Neural progenitor cell (in vitro differentiated cells): ENCODE results near the gene TEAD1. TPM values are rescaled to one million over a fixed set of nuclear protein-coding genes. Genes with fewer than 3 reads are reported as not detected.

Experiments
- DNase-seq: peaks from one replicate; pipeline ENCODE4 v3.0.0-alpha.2; 2016; ENCODE audit warnings: low spot score
- H2AFZ ChIP-seq: fragments of 200-600 bp; sonication (generic); replicated peaks from 2 replicates; pipeline ENCODE4 v1.6.1; 2016; ENCODE audit warnings: antibody characterized with exemption
- H3F3A ChIP-seq: fragments of 200-600 bp; sonication (generic); 2 replicates; pipeline ENCODE4 v1.6.1; 2016; ENCODE audit warnings: antibody characterized with exemption, low read depth
- H3K27ac ChIP-seq: fragments of 200-600 bp; sonication (generic); 2 replicates; pipeline ENCODE4 v1.5.1; 2016; ENCODE audit warnings: mild to moderate bottlenecking
- H3K27me3 ChIP-seq: fragments of 200-600 bp; sonication (generic); 2 replicates; pipeline ENCODE4 v1.6.1; 2016; ENCODE audit warnings: mild to moderate bottlenecking, moderate library complexity
- H3K36me3 ChIP-seq: fragments of 200-600 bp; sonication (generic); 2 replicates; pipeline ENCODE4 v1.5.1; 2016
- H3K4me1 ChIP-seq: fragments of 200-600 bp; sonication (generic); 2 replicates; pipeline ENCODE4 v1.6.1; 2016; ENCODE audit warnings: mixed run types
- H3K4me2 ChIP-seq: fragments of 200-600 bp; sonication (generic); 2 replicates; pipeline ENCODE4 v1.6.1; 2016
- H3K4me3 ChIP-seq: fragments of 200-600 bp; sonication (generic); 2 replicates; pipeline ENCODE4 v1.5.1; 2016
- H3K79me2 ChIP-seq: fragments of 200-600 bp; sonication (generic); 2 replicates; pipeline ENCODE4 v1.6.1; 2016; ENCODE audit warnings: low read depth
- H3K9ac ChIP-seq: fragments of 200-600 bp; sonication (generic); 2 replicates; pipeline ENCODE4 v1.6.1; 2016
- H3K9me3 ChIP-seq: fragments of 200-600 bp; sonication (generic); 2 replicates; pipeline ENCODE4 v1.5.1; 2016; ENCODE audit warnings: low read depth
- H4K20me1 ChIP-seq: fragments of 200-600 bp; sonication (generic); 2 replicates; pipeline ENCODE4 v1.6.1; 2016; ENCODE audit warnings: low read depth
- H3K27ac Mint-ChIP-seq: 3 replicates; pipeline ENCODE4 v1.8.0; 2021; ENCODE audit warnings: mixed read lengths
- H3K27me3 Mint-ChIP-seq: 2 replicates; pipeline ENCODE4 v1.8.0; 2022; ENCODE audit warnings: low read depth, mild to moderate bottlenecking, inconsistent platforms, moderate library complexity, mixed read lengths; ENCODE audit not compliant: insufficient read depth
- H3K36me3 Mint-ChIP-seq: 3 replicates; pipeline ENCODE4 v1.8.0; 2021; ENCODE audit warnings: mixed read lengths
- H3K4me1 Mint-ChIP-seq: 3 replicates; pipeline ENCODE4 v1.8.0; 2021; ENCODE audit warnings: mixed read lengths
- H3K4me3 Mint-ChIP-seq: 3 replicates; pipeline ENCODE4 v1.8.0; 2021; ENCODE audit warnings: mild to moderate bottlenecking, moderate library complexity, mixed read lengths
- H3K9me3 Mint-ChIP-seq: 3 replicates; pipeline ENCODE4 v1.8.0; 2020; ENCODE audit warnings: mixed read lengths
- CTCF ChIP-seq: fragments of 200-600 bp; sonication (generic); IDR thresholded peaks from 2 replicates; pipeline ENCODE4 v1.5.1; 2017; ENCODE audit warnings: antibody characterized with exemption, mild to moderate bottlenecking
- EZH2 ChIP-seq: fragments of 200-600 bp; sonication (generic); IDR thresholded peaks from 2 replicates; pipeline ENCODE4 v1.6.1; 2017; ENCODE audit warnings: antibody characterized with exemption, mild to moderate bottlenecking, moderate library complexity
- EZH2phosphoT487 ChIP-seq: fragments of 200-600 bp; sonication (generic); IDR thresholded peaks from 2 replicates; pipeline ENCODE4 v1.6.1; 2017; ENCODE audit warnings: antibody characterized with exemption
- total RNA-seq: library from RNA; depleted of rRNA; stranded (reverse); fragments of >200 nt; gene quantifications from 2 replicates; pipeline ENCODE4 v1.2.3, GENCODE V29; 2015; ENCODE audit warnings: low replicate concordance

The TEAD1 gene
- total RNA-seq, 1 donor from 2014 or later: 98.3 TPM

DNA sequence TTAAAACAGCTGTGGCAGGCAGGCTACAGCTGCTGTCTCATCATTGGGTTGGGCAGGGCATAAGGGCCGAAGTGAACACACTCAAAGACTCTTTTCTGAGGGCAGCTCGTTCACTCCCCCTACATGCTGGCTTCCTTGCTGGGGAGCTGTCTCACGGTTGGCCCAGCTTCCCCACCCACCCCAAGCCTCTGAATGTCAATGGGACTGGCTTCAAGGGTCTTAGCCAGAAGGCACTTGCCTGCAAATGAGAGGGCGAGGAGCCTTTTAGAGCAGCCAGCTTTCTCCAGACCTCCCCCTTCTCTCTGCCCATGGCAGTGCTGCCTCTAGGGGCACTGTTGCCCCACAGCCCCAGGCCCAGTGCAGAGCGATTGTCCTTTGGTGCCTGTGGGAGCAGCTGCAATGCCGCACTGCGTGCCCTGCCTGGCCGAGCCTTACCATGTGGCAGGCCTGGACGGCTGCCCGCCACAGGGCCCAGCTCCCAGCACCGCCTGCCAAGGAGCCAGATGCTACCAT lies 240.2 kb downstream of the TEAD1 start:
- Mint-ChIP-seq H3K4me3 (no peak overlapping the region), H3K9me3 (no peaks in the 10 kb centered on the region)
- no peak overlapping the region for H2AFZ ChIP-seq

GRCh38 chr11:12915093-12915492 lies 240.9 kb downstream of the TEAD1 start:
- Histone ChIP-seq H3K4me2 (peak overlapping the region; percentile 38), H3F3A (peaks cover 28% of the 10 kb centered on the region), H3K27me3 (no peaks in the 10 kb centered on the region), H3K36me3 (no peaks in the 10 kb centered on the region), H3K4me3 (no peak overlapping the region), H3K9ac (no peak overlapping the region), H3K4me1 (peaks cover 18% of the 10 kb centered on the region), H3K79me2 (peaks cover 33% of the 10 kb centered on the region), H4K20me1 (peaks cover 30% of the 10 kb centered on the region), H3K27ac (no peak overlapping the region), H2AFZ (no peak overlapping the region), H3K9me3 (no peaks in the 10 kb centered on the region)
- Mint-ChIP-seq H3K27ac (no peak overlapping the region), H3K4me3 (no peak overlapping the region), H3K36me3 (peaks cover 17% of the 10 kb centered on the region), H3K27me3 (peaks cover 4% of the 10 kb centered on the region), H3K9me3 (no peaks in the 10 kb centered on the region), H3K4me1 (peaks cover 25% of the 10 kb centered on the region)
- DNase-seq: no peak
- TF ChIP-seq CTCF: no peak
- TF ChIP-seq EZH2phosphoT487: no peak
- TF ChIP-seq EZH2: no peak

More for the DNA sequence above, 240.2 kb downstream of the TEAD1 start:
- H3K9me3 ChIP-seq: no peaks in the 10 kb centered on the region
- no peaks in the 10 kb centered on the region for H3K36me3 ChIP-seq
- H3K27me3 ChIP-seq: no peaks in the 10 kb centered on the region
- no peak overlapping the region for H3K4me3 ChIP-seq
- Mint-ChIP-seq H3K4me1 (peaks cover 25% of the 10 kb centered on the region), H3K27ac (peak overlapping the region; percentile 93), H3K36me3 (peaks cover 21% of the 10 kb centered on the region), H3K27me3 (peaks cover 4% of the 10 kb centered on the region)
- peak overlapping the region; percentile 38 for H3K4me2 ChIP-seq
- H3K9ac ChIP-seq: no peak overlapping the region
- peak; percentile 89 for DNase-seq
- H3F3A ChIP-seq: peaks cover 28% of the 10 kb centered on the region
- peaks cover 33% of the 10 kb centered on the region for H3K79me2 ChIP-seq
- H4K20me1 ChIP-seq: peaks cover 31% of the 10 kb centered on the region
- TF ChIP-seq EZH2: no peak
- peak; percentile 90 for TF ChIP-seq CTCF
- H3K4me1 ChIP-seq: peaks cover 18% of the 10 kb centered on the region
- H3K27ac ChIP-seq: no peak overlapping the region

GRCh38 chr11:12917822-12918221 lies 243.6 kb downstream of the TEAD1 start:
- TF ChIP-seq EZH2phosphoT487: no peak
- TF ChIP-seq EZH2: no peak
- TF ChIP-seq CTCF: no peak
- Histone ChIP-seq H3K27ac (no peak overlapping the region), H3K36me3 (no peaks in the 10 kb centered on the region), H2AFZ (no peak overlapping the region), H3K27me3 (no peaks in the 10 kb centered on the region), H3K4me1 (peaks cover 18% of the 10 kb centered on the region), H3K4me3 (no peak overlapping the region), H3K9me3 (no peaks in the 10 kb centered on the region), H3K79me2 (peaks cover 24% of the 10 kb centered on the region), H3K9ac (no peak overlapping the region), H3K4me2 (no peak overlapping the region), H4K20me1 (peaks cover 27% of the 10 kb centered on the region), H3F3A (peaks cover 20% of the 10 kb centered on the region)
- no peaks in the 10 kb centered on the region for H3K9me3 Mint-ChIP-seq
- H3K27ac Mint-ChIP-seq: no peak overlapping the region
- H3K4me1 Mint-ChIP-seq: peaks cover 25% of the 10 kb centered on the region
- no peak for DNase-seq
- H3K36me3 Mint-ChIP-seq: peaks cover 16% of the 10 kb centered on the region
- peaks cover 4% of the 10 kb centered on the region for H3K27me3 Mint-ChIP-seq
- no peak overlapping the region for H3K4me3 Mint-ChIP-seq
